GM12878 (cell line): Measurements from ENCODE around the gene MTCL3.

Experiments used
- ATAC-seq: fragments of 200-7000 bp; cut with Tn5 transposase; 3 replicates; pipeline ENCODE4 v1.9.1; 2020; ENCODE audit warnings: mild to moderate bottlenecking, moderate library complexity
- BruUV-seq: library from RNA; stranded (reverse); fragments of 400-500 nt; replicated peaks from 2 replicates; lab custom pipeline; 2021; lab: Mats Ljungman, UMichigan
- CTCF ChIA-PET: fragments of 300-600 bp; sonication (Branson Sonifier 250); formaldehyde crosslinking; extraction: SDS; loops from one replicate; lab custom pipeline; 2021; ENCODE audit warnings: inconsistent platforms; lab: Yijun Ruan, JAX
- POLR2A ChIA-PET: fragments of 350-600 bp; formaldehyde crosslinking; extraction: SDS; loops from one replicate; lab custom pipeline; 2021; ENCODE audit warnings: inconsistent platforms; lab: Charles Lee
- RAD21 ChIA-PET: fragments of 300-600 bp; sonication (Branson Sonifier 250); formaldehyde crosslinking; loops from one replicate; lab custom pipeline; 2023; ENCODE audit warnings: antibody characterized with exemption; ENCODE audit not compliant: unreplicated experiment; lab: Charles Lee
- SMC1A ChIA-PET: fragments of 300-600 bp; sonication (Branson Sonifier 250); formaldehyde crosslinking; loops from one replicate; lab custom pipeline; 2023; ENCODE audit not compliant: unreplicated experiment, uncharacterized antibody; lab: Charles Lee
- DNase-seq: peaks from one replicate; pipeline ENCODE4 v3.0.0-alpha.2; 2011; ENCODE audit warnings: low read depth, low spot score
- FAIRE-seq: peaks from 3 replicates; lab custom pipeline; 2011; peaks lifted over from hg19 to GRCh38; lab: Jason Lieb, UNC
- H2AFZ ChIP-seq: 2 replicates; pipeline ENCODE4 v1.6.0; 2011; ENCODE audit warnings: low read depth, low read length, control low read depth; ENCODE audit not compliant: control insufficient read depth
- H3K27ac ChIP-seq: 2 replicates; pipeline ENCODE4 v1.5.1; 2011; ENCODE audit warnings: control low read depth; ENCODE audit not compliant: control insufficient read depth, insufficient read depth
- H3K27me3 ChIP-seq, 2 experiments: replicated peaks in 1 of 2; 2 replicates each; pipeline versions ENCODE4 v1.6.0 to v1.6.1; 2011; ENCODE audit warnings: low read length in 1 of 2; ENCODE audit not compliant: control insufficient read depth in 2 of 2, insufficient read depth in 2 of 2
- H3K36me3 ChIP-seq, 2 experiments: 2 replicates each; pipeline ENCODE4 v1.5.1; 2011; ENCODE audit warnings: low read length in 1 of 2; ENCODE audit not compliant: control insufficient read depth in 2 of 2, insufficient read depth in 2 of 2
- H3K4me1 ChIP-seq: 2 replicates; pipeline ENCODE4 v1.6.1; 2011; ENCODE audit warnings: mild to moderate bottlenecking, low read length, moderate library complexity, mixed read lengths; ENCODE audit not compliant: control insufficient read depth, insufficient read depth
- H3K4me2 ChIP-seq: 2 replicates; pipeline ENCODE4 v1.6.0; 2011; ENCODE audit warnings: control low read depth; ENCODE audit not compliant: control insufficient read depth, insufficient read depth
- H3K4me3 ChIP-seq: fragments of 200-600 bp; sonication (generic); 2 replicates; pipeline ENCODE4 v1.5.1; 2016
- H3K79me2 ChIP-seq: 2 replicates; pipeline ENCODE4 v1.6.0; 2011; ENCODE audit warnings: low read length; ENCODE audit not compliant: control insufficient read depth, insufficient read depth
- H3K9ac ChIP-seq: 2 replicates; pipeline ENCODE4 v1.8.0; 2011; ENCODE audit warnings: low read length, control low read depth, mixed read lengths; ENCODE audit not compliant: control insufficient read depth, insufficient read depth
- H3K9me3 ChIP-seq: replicated peaks from 3 replicates; pipeline ENCODE4 v1.5.1; 2011; ENCODE audit warnings: mild to moderate bottlenecking, low read length; ENCODE audit not compliant: control insufficient read depth, insufficient read depth
- H4K20me1 ChIP-seq: 2 replicates; pipeline ENCODE4 v1.6.0; 2011; ENCODE audit not compliant: control insufficient read depth, insufficient read depth
- EED ChIP-seq: sonication (generic); IDR thresholded peaks from 2 replicates; pipeline ENCODE4 v1.6.1; 2016; ENCODE audit warnings: antibody characterized with exemption, low read depth
- EGR1 ChIP-seq, 2 experiments: IDR thresholded peaks; 1 replicate in 1 of 2; 2 replicates in 1 of 2; pipeline ENCODE4 v1.6.1; 2011 to 2012; ENCODE audit warnings: low read depth in 2 of 2, low read length in 2 of 2, borderline replicate concordance in 1 of 2, mild to moderate bottlenecking in 1 of 2, moderate library complexity in 1 of 2
- MEF2A ChIP-seq: IDR thresholded peaks from 2 replicates; pipeline ENCODE4 v1.6.1; 2011; ENCODE audit warnings: low read depth, mild to moderate bottlenecking, low read length, moderate library complexity; ENCODE audit not compliant: insufficient read depth
- MYC ChIP-seq: IDR thresholded peaks from 2 replicates; pipeline ENCODE4 v1.6.1; 2011; ENCODE audit warnings: mild to moderate bottlenecking, low read length, moderate library complexity, inconsistent platforms; ENCODE audit not compliant: insufficient read depth, insufficient replicate concordance, insufficient read length, severe bottlenecking
- PAX5 ChIP-seq: IDR thresholded peaks from 2 replicates; pipeline ENCODE4 v1.6.1; 2011; ENCODE audit warnings: low read depth, low read length, borderline replicate concordance
- RB1 ChIP-seq: fragments of 450-650 bp; formaldehyde crosslinking; IDR thresholded peaks from 2 replicates; pipeline ENCODE4 v1.6.1; 2017; ENCODE audit warnings: mild to moderate bottlenecking, borderline replicate concordance
- RBBP5 ChIP-seq: fragments of 200-600 bp; sonication (generic); conservative IDR thresholded peaks from 2 replicates; pipeline ENCODE4 v1.6.1; 2016
- RELA ChIP-seq: fragments of 450-650 bp; IDR thresholded peaks from 2 replicates; pipeline ENCODE4 v1.8.0; 2014; ENCODE audit warnings: borderline replicate concordance; ENCODE audit not compliant: partially characterized antibody
- ZBTB11 ChIP-seq: fragments of 450-650 bp; formaldehyde crosslinking; IDR thresholded peaks from 2 replicates; pipeline ENCODE4 v1.5.0; 2022; ENCODE audit warnings: mild to moderate bottlenecking, missing genetic modification characterization
- WGBS: methylation state at CpG from one replicate; pipeline ENCODE4 v1.1.6; 2016; ENCODE audit warnings: low lambda C conversion rate; ENCODE audit not compliant: insufficient replicate concordance, insufficient coverage; ENCODE audit errors: missing lambda C conversion rate; 5-methylcytosine and 5-hydroxymethylcytosine counted together
- in situ Hi-C: fragments of 300-500 bp; cut with MboI; formaldehyde crosslinking; loops from 9 replicates; pipeline ENCODE4 v1.14.3; 2018; ENCODE audit warnings: mixed read lengths
- intact Hi-C: fragments of 100-400 bp; cut with micrococcal nuclease; formaldehyde crosslinking; loops from one replicate; pipeline ENCODE4 v1.14.2; 2022; ENCODE audit not compliant: unreplicated experiment
- TF ChIP-seq, protein P1 (sequence below): fragments of 150-350 bp; IDR thresholded peaks from 2 replicates; pipeline ENCODE4 v1.6.1; 2014; ENCODE audit warnings: mild to moderate bottlenecking, low read depth, low read length
- TF ChIP-seq, protein P2 (sequence below): IDR thresholded peaks from 2 replicates; pipeline ENCODE4 v1.6.1; 2011; ENCODE audit warnings: low read depth, low read length, improper control_type of control experiment, borderline replicate concordance
- TF ChIP-seq, protein P3 (sequence below): fragments of 450-650 bp; IDR thresholded peaks from 2 replicates; pipeline ENCODE4 v1.6.1; 2016; ENCODE audit warnings: mild to moderate bottlenecking
- TF ChIP-seq, protein P4 (sequence below): fragments of 450-650 bp; IDR thresholded peaks from 2 replicates; pipeline ENCODE4 v1.6.1; 2014; ENCODE audit warnings: mild to moderate bottlenecking

Gene MTCL3

GRCh38 chr6:127475823-127476176 is 43.3 kb downstream of the MTCL3 start:
- no TSS peak for BruUV-seq
- FAIRE-seq (no peak), ATAC-seq (no peak), DNase-seq (no peak)
- SMC1A ChIA-PET, result interaction anchor here (0.6 to 1.4 kb wide), 2 partner anchors 9 to 77 kb away, joined by 3 to 4 read pairs; no protein-coding TSS in a partner anchor
- Histone ChIP-seq H3K27me3 (no peaks in the 10 kb centered on the region), H3K27ac (no peak overlapping the region), H3K9me3 (no peaks in the 10 kb centered on the region; the same call in 2 of the 3 replicates), H3K36me3 (no peaks in the 10 kb centered on the region), H3K4me2 (no peak overlapping the region), H3K4me3 (no peak overlapping the region), H3K79me2 (no peaks in the 10 kb centered on the region), H3K9ac (no peak overlapping the region), H4K20me1 (no peaks in the 10 kb centered on the region), H2AFZ (no peak overlapping the region), H3K4me1 (no peaks in the 10 kb centered on the region)
- CTCF ChIA-PET, result interaction anchor here (1.8 kb wide), 1 partner anchor 10 kb away, joined by 5 read pairs; no protein-coding TSS in a partner anchor
- in situ Hi-C loops, result no loop called here
- intact Hi-C loops, result no loop called here
- RAD21 ChIA-PET, result interaction anchor here (0.9 kb wide), 1 partner anchor 40 kb away, joined by 4 read pairs; no protein-coding TSS in a partner anchor
- POLR2A ChIA-PET, result no interaction called here
- WGBS, result 89% methylated on average over 32 of the region's 34 CpGs
- TF ChIP-seq, protein P1, sequence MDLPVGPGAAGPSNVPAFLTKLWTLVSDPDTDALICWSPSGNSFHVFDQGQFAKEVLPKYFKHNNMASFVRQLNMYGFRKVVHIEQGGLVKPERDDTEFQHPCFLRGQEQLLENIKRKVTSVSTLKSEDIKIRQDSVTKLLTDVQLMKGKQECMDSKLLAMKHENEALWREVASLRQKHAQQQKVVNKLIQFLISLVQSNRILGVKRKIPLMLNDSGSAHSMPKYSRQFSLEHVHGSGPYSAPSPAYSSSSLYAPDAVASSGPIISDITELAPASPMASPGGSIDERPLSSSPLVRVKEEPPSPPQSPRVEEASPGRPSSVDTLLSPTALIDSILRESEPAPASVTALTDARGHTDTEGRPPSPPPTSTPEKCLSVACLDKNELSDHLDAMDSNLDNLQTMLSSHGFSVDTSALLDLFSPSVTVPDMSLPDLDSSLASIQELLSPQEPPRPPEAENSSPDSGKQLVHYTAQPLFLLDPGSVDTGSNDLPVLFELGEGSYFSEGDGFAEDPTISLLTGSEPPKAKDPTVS, result no peak
- TF ChIP-seq RELA (no peak), MYC (no peak), EGR1 (IDR thresholded peaks at IDR 0.05; ENCODE audit: borderline replicate concordance in 1 of 2, low read depth in 2 of 2, low read length in 2 of 2) (no peak), ZBTB11 (CRISPR knock-in tag) (no peak), RB1 (no peak), RBBP5 (no peak), MEF2A (no peak), PAX5 (no peak), EED (no peak)
- TF ChIP-seq, protein P2, sequence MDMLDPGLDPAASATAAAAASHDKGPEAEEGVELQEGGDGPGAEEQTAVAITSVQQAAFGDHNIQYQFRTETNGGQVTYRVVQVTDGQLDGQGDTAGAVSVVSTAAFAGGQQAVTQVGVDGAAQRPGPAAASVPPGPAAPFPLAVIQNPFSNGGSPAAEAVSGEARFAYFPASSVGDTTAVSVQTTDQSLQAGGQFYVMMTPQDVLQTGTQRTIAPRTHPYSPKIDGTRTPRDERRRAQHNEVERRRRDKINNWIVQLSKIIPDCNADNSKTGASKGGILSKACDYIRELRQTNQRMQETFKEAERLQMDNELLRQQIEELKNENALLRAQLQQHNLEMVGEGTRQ, result no peak
- TF ChIP-seq, protein P3, sequence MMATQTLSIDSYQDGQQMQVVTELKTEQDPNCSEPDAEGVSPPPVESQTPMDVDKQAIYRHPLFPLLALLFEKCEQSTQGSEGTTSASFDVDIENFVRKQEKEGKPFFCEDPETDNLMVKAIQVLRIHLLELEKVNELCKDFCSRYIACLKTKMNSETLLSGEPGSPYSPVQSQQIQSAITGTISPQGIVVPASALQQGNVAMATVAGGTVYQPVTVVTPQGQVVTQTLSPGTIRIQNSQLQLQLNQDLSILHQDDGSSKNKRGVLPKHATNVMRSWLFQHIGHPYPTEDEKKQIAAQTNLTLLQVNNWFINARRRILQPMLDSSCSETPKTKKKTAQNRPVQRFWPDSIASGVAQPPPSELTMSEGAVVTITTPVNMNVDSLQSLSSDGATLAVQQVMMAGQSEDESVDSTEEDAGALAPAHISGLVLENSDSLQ, result no peak
- TF ChIP-seq, protein P4, sequence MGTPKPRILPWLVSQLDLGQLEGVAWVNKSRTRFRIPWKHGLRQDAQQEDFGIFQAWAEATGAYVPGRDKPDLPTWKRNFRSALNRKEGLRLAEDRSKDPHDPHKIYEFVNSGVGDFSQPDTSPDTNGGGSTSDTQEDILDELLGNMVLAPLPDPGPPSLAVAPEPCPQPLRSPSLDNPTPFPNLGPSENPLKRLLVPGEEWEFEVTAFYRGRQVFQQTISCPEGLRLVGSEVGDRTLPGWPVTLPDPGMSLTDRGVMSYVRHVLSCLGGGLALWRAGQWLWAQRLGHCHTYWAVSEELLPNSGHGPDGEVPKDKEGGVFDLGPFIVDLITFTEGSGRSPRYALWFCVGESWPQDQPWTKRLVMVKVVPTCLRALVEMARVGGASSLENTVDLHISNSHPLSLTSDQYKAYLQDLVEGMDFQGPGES, result no peak
